Middle frontal gyrus (tissue), 1 donor: Measurements from ENCODE around the gene PICK1.

ENCODE experiments used
- DNase-seq: peaks from one replicate; pipeline ENCODE4 v3.0.0-alpha.2; 2015; ENCODE audit warnings: low spot score; ENCODE audit errors: extremely low spot score

Gene PICK1

DNA sequence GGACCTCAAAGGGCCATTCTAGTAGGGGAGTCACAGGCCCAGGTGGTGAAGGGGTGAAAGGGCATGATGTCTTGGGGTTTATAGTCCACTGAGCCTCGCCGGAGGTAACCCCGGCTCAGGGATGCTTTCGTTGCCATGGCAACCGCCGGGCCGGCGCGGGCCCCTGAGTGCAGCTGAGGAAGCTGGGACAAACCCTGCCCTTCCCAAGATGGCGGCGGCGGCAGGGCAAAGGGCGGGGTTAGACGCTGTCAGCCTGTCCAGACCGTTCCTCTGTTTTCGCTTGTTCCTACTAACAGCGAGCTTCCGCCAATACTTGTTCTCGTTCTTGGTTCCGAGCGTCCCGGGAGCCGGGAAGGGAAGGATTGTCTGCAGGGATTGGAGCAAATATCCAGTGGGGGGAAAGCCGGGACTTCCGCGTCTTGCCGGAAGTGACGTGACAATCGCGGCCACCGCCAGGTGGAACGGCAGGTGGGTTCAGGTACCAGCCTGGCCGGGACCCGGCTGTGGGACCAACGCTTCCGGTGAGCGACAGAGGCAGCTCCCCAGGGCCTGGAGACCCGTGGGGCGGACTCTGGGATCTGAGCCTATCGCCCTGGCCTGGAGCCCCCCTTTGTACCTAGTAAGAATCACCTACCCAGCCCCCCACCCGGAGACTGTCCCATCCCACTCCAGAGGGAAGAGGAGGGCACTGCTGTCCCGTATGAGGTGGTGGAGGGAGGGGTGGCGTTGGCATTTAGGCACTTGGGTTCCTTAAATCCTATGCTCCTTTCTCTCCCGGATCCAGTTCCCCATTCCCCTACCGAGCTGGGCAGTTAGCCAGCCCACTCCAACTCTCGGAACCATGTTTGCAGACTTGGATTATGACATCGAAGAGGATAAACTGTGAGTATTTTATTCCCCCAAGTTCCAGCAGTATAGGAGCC, at the start of gene PICK1:
TSS of gene PICK1 (plus strand) at position 436 of the 923 bp plus-strand sequence. CDS start at position 842, 406 bp downstream.
- peak; percentile 90 for DNase-seq

DNA sequence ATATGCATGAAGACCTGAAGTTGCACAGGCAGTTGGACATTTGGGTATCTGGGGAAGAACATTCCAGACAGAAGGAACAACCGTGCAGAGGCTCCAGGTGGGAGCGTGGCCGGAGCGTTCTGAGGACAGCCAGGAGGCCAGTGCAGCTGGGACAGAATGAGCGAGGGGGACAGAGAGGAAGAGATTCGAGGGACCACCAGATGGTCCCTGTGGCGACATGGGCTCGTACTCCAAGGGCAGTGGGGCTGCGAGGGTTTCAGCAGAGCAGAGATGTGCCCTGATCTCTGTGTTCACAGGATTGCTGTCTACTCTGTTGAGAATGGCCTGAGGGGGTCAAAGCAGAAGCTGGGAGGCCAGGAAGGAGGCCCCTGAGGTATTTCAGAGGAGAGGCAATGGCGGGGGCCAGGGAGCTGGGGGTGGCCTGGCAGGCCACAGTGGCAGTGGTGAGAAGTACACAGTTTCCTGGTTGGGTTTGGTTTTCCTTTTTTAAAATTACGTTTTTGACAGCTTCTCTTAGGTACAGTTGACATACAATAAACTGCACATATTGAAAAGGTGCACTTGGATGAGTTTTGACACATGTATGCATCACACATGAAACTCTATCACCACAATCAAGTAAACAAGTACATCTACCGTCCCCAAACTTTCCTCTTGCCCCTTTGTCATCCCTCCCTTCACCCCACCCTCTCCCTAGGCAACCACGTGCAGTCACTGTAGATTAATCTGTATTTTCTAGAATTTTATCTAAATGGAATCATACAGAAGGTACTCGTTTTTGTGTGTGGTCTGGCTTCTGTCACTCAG, 48.0 kb upstream of the PICK1 start:
- DNase-seq: no peak

DNA sequence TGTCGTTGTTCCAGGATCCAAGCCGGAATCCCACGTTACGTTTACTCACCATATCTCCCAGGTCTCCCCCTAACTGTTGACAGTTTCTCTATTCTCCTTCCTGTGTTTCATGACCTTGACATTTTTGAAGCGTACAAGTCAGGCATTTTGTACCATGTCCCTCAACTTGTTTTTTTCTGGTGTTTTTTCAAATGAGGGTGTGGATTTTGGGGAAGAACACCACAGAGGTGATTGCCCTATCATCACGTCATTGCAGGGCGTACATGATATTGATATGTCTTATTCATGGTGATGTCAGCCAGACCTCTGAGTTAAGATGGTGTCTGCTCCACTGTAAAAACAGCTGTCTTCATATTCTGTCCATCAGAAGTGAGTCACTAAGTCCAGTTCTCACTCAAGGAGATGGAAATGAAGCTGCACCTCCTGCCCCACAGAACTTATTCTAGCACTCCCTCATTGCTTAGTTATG, 44.6 kb upstream of the PICK1 start:
- DNase-seq: no peak

GRCh38 chr22:38014083-38014482, 43.1 kb upstream of the PICK1 start:
- no peak for DNase-seq

- DNase-seq: peak; percentile 68
Observed at GRCh38 chr22:38016182-38017151, 40.7 kb upstream of the PICK1 start.

DNA sequence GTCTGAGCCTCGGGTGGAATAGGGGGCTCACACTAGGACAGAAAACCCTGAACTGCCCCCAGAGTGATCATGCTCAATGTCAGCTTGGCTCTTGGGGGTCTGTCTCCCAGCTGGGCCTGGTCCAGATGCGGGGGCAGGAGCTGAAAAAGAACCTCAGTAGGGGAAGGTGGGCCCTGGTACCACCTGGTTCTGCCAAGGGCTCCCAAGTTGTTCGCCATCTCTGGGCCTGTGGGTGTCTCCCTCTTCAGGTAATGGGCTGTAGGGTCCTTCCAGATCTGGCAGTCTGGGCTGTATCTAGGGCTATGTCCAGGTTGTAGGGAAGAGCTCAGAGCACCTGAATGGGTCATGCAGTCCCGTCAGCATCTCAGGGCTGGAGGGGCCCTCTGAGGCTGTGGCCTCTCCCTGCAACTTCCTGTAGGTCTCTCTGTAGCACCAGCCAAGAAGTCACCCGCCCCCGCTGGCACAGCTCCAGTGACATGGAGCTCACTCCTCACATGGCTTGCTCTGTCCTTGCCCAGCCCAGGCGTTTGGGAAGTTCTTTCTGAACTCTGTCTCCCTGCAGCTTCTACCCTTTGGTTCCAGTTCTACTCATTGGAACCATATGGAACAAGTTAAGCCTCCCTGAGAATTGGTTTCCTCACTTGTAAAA, 39.8 kb upstream of the PICK1 start:
- DNase-seq: peak; percentile 65

GRCh38 chr22:38017939-38018885, 39.0 kb upstream of the PICK1 start:
- DNase-seq: no peak

- DNase-seq: no peak
Observed at GRCh38 chr22:38018938-38019827, 38.0 kb upstream of the PICK1 start.

DNA sequence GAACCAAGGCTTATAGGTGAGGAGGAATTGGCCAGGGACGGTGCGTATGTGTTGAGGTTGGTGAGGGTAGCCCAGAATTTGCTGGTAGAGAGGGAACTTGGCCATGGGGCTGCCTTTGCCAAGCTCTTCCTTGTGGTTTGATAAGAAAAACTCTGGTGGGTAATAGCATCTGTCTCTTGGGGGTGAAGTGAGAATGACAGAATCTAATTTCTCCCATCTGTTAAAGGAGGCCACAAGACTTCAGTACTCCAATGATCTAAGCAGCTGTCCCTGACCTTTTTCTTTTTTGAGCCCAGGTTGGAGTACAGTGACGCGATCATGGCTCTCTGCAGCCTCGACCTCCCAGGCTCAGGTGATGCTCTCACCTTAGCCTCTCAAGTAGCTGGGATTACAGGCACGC, 36.0 kb upstream of the PICK1 start:
- no peak for DNase-seq

- DNase-seq: no peak
Observed at GRCh38 chr22:38023045-38023444, 34.2 kb upstream of the PICK1 start.

- DNase-seq: no peak
Observed at GRCh38 chr22:38025514-38025913, 31.7 kb upstream of the PICK1 start.

DNA sequence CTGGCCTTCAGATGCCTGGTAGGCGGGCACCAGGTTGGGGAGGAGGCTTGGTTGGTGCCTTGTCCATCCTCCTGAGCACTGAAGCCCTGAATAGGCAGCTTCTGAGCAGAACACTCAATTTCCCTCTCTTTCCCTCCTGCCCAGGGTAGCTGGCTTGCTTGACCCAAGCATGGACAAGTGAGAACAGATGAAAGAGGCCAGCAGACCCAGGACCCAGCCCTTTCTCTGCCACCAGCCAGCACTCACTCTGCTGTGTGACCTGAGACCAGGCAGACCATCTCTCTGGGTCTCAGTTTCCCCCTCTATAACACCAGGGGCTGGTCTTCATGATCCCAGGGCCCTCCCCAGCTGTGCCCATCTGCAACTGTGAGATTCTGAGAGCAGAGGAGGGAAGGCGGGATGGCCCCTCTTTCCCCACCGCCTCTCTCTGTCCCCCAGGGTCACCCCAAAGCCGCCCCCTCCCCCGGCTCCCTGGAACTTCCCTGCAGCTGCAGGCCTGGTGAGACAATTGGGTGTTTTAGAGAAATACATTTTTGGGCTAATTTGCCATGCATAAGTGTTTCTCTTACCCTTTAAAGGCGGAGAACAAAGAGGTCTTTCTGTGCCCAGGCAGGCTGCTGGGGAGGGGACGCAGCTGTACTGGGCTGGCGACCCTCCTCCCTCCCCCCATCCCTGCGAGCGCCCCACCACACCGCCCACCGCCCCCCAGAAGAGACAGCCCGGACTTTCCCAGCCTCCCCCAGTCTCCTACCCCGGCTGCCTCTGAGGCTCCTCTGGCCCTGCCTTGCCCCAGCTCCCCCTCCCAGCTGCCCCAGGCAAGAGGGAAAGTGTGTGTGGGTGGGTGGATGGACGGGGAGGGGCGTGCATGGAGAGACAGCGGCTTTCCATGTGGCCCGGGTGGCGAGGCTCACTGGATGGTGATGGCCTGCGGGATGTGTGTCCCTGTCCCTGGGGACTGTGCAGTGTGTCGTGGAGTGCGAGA, 30.8 kb upstream of the PICK1 start:
- DNase-seq: no peak

- no peak for DNase-seq
Observed at GRCh38 chr22:38027487-38027886, 29.7 kb upstream of the PICK1 start.

DNA sequence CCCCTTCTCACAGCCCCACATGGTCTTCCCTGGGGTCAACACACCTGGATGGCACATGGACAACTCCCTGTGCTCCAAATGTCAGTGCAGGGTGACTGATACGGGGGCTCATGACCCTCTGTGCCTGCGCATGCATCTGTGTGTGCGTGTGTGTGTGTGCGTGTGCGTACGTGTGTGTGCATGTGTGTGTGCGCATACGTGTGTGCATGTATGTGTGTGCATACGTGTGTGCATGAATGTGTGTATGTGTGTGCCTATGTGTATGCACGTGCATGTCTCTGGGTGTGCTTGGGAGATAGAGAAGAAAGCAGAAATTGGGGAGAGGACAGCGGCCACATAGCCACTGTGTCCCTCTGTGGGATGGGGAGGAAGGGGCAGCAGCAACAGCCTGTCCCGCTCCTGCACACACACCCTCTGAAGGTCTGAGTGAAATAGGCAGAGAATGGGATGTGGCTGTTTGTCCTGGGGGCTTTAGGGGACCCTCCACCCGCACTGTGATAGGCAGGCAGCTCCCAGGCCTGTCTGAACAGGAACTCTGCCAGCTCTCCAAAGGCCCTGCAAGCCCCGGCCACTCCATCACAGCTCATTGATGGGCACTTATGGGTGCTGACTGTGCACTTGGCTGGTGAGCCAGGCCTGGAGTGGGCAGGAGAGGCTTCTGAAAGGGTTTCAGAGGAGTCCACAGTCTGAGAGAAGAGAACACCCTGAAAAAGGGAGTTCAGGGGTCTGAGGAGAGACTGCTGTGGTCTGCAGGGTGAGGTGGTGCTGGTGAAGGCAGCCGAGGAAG, 28.7 kb upstream of the PICK1 start:
- DNase-seq: no peak

DNA sequence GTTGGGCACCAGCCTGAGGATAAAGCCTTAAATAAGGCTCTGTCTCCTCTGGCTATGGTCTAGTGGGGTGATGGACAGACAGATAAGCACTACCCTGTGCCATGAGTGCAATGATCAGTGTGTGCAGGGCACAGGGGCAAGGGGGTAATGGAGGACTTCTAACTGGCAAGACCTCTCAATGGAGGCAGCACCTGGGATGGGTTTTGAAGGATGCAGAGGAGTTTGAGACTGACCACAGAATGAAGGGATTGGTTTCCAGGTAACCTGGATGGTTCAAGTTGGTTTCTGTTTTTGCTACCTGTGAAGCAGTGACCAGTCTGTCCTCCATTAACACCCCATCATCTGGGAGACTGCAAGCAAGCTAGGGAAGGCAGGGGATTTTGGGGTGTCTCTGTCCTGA, 27.8 kb upstream of the PICK1 start:
- no peak for DNase-seq

- no peak for DNase-seq
Observed at GRCh38 chr22:38029901-38030300, 27.3 kb upstream of the PICK1 start.
